Karpas-422 (cell line): ENCODE results near the gene ZNG1B. TPM values are rescaled to one million over a fixed set of nuclear protein-coding genes. Genes with fewer than 3 reads are reported as not detected.
"Not testable (repeated sequence)": the region's sequence is repeated elsewhere in the genome, so short reads cannot be mapped to it uniquely, and the experiment has no call there.

Experiments
- DNase-seq: peaks from one replicate; pipeline ENCODE4 v3.0.0-alpha.2; 2015
- H2AFZ ChIP-seq: fragments of 200-600 bp; sonication (generic); 2 replicates; pipeline ENCODE4 v1.6.1; 2014; ENCODE audit warnings: antibody characterized with exemption, low read length, mixed read lengths
- H3K27ac ChIP-seq: fragments of 200-600 bp; sonication (generic); 2 replicates; pipeline ENCODE4 v1.5.1; 2014; ENCODE audit warnings: mild to moderate bottlenecking, low read length, moderate library complexity
- H3K27me3 ChIP-seq: fragments of 200-600 bp; sonication (generic); 2 replicates; pipeline ENCODE4 v1.6.1; 2014; ENCODE audit warnings: low read length, mixed read lengths
- H3K36me3 ChIP-seq: fragments of 200-600 bp; sonication (generic); 2 replicates; pipeline ENCODE4 v1.6.1; 2014; ENCODE audit warnings: low read length, mixed read lengths; ENCODE audit not compliant: insufficient read depth
- H3K4me1 ChIP-seq: fragments of 200-600 bp; sonication (generic); 2 replicates; pipeline ENCODE4 v1.6.1; 2014; ENCODE audit warnings: mild to moderate bottlenecking, low read length, mixed read lengths
- H3K4me2 ChIP-seq: fragments of 200-600 bp; sonication (generic); 2 replicates; pipeline ENCODE4 v1.6.1; 2014; ENCODE audit warnings: low read length, low read depth, mild to moderate bottlenecking; ENCODE audit not compliant: poor library complexity, severe bottlenecking
- H3K4me3 ChIP-seq: fragments of 200-600 bp; sonication (generic); 2 replicates; pipeline ENCODE4 v1.5.1; 2014; ENCODE audit warnings: mild to moderate bottlenecking, antibody characterized with exemption, low read length, mixed read lengths
- H3K79me2 ChIP-seq: fragments of 200-600 bp; sonication (generic); 2 replicates; pipeline ENCODE4 v1.6.1; 2014; ENCODE audit warnings: mild to moderate bottlenecking, low read length, mixed read lengths
- H3K9ac ChIP-seq: fragments of 200-600 bp; sonication (generic); 2 replicates; pipeline ENCODE4 v1.6.0; 2014; ENCODE audit warnings: low read length
- H3K9me2 ChIP-seq: fragments of 200-600 bp; sonication (generic), shearing (Covaris generic); replicated peaks from 2 replicates; pipeline ENCODE4 v1.6.0; 2014; ENCODE audit warnings: mild to moderate bottlenecking, low read length, moderate library complexity; ENCODE audit not compliant: insufficient read depth
- H3K9me3 ChIP-seq: fragments of 300-700, 200-600 bp; sonication (generic); 2 replicates; pipeline ENCODE4 v1.6.1; 2014; ENCODE audit warnings: low read length, mixed read lengths
- H4K20me1 ChIP-seq: fragments of 200-600 bp; sonication (generic); 2 replicates; pipeline ENCODE4 v1.6.1; 2014; ENCODE audit warnings: mild to moderate bottlenecking, antibody characterized with exemption, low read length, low read depth; ENCODE audit not compliant: insufficient read depth
- total RNA-seq: library from RNA; depleted of rRNA; stranded (reverse); fragments of >200 nt; shearing (Covaris generic); gene quantifications from 2 replicates; pipeline ENCODE4 v1.2.3, GENCODE V29; 2014; ENCODE audit warnings: low replicate concordance; rRNA removed

Gene ZNG1B
- total RNA-seq: 41.8 and 58.4 TPM in 2 replicates

GRCh38 chr2:113437508-113438465 is at the start of gene ZNG1B:
TSS of gene ZNG1B (plus strand) at chr2:113437691. CDS start at chr2:113437869, 178 bp downstream.
- DNase-seq: peak; percentile 41
- H2AFZ ChIP-seq, H3K27me3 ChIP-seq, H3K27ac ChIP-seq, H3K36me3 ChIP-seq, H3K79me2 ChIP-seq, H3K9me3 ChIP-seq, H3K4me1 ChIP-seq, H4K20me1 ChIP-seq, H3K9me2 ChIP-seq: not testable (repeated sequence)
- peak within 1 kb of the TSS; percentile 72 for H3K4me3 ChIP-seq
- peak within 1 kb of the TSS; percentile 68 for H3K4me2 ChIP-seq
- peak within 1 kb of the TSS; percentile 67 for H3K9ac ChIP-seq

- H3K4me1 ChIP-seq: peaks cover 13% of the 10 kb centered on the region
- no peaks in the 10 kb centered on the region for H3K79me2 ChIP-seq
- H4K20me1 ChIP-seq: no peaks in the 10 kb centered on the region
- H3K9ac ChIP-seq: peak overlapping the region; percentile 56
- H2AFZ ChIP-seq: peak overlapping the region; percentile 80
- no peaks in the 10 kb centered on the region for H3K36me3 ChIP-seq
- H3K27ac ChIP-seq: peak overlapping the region; percentile 87
- no peaks in the 10 kb centered on the region for H3K9me2 ChIP-seq
- H3K4me2 ChIP-seq: peak overlapping the region; percentile 63
- H3K27me3 ChIP-seq: no peaks in the 10 kb centered on the region
- H3K9me3 ChIP-seq: no peaks in the 10 kb centered on the region
- DNase-seq: peak; percentile 94
- peak overlapping the region; percentile 49 for H3K4me3 ChIP-seq
These were observed 47.2 kb upstream of the ZNG1B start for GRCh38 chr2:113390124-113390849.

- H3K4me1 ChIP-seq: peaks cover 13% of the 10 kb centered on the region
- no peaks in the 10 kb centered on the region for H3K27me3 ChIP-seq
- H3K4me2 ChIP-seq: peak overlapping the region; percentile 63
- H3K9me3 ChIP-seq: no peaks in the 10 kb centered on the region
- H3K27ac ChIP-seq: peak overlapping the region; percentile 87
- H3K9ac ChIP-seq: peak overlapping the region; percentile 56; the same call in 1 of the 2 replicates
- no peaks in the 10 kb centered on the region for H3K36me3 ChIP-seq
- H3K4me3 ChIP-seq: peak overlapping the region; percentile 49; the same call in 1 of the 2 replicates
- no peaks in the 10 kb centered on the region for H3K79me2 ChIP-seq
- DNase-seq: peak; percentile 44
- H4K20me1 ChIP-seq: no peaks in the 10 kb centered on the region
- peak overlapping the region; percentile 80; the same call in 1 of the 2 replicates for H2AFZ ChIP-seq
- H3K9me2 ChIP-seq: no peaks in the 10 kb centered on the region
These were observed 46.4 kb upstream of the ZNG1B start for GRCh38 chr2:113391073-113391472.

GRCh38 chr2:113406114-113406513 is 31.4 kb upstream of the ZNG1B start:
- H3K27me3 ChIP-seq: no peaks in the 10 kb centered on the region
- no peaks in the 10 kb centered on the region for H4K20me1 ChIP-seq
- H3K27ac ChIP-seq: peak overlapping the region; percentile 69
- no peaks in the 10 kb centered on the region for H3K9me2 ChIP-seq
- peak overlapping the region; percentile 47 for H3K4me3 ChIP-seq
- DNase-seq: peak; percentile 71
- peak overlapping the region; percentile 82 for H3K4me2 ChIP-seq
- H2AFZ ChIP-seq: no peak overlapping the region
- peak overlapping the region; percentile 61 for H3K9ac ChIP-seq
- no peaks in the 10 kb centered on the region for H3K79me2 ChIP-seq
- H3K4me1 ChIP-seq: peaks cover 33% of the 10 kb centered on the region
- H3K9me3 ChIP-seq: no peaks in the 10 kb centered on the region
- no peaks in the 10 kb centered on the region for H3K36me3 ChIP-seq

GRCh38 chr2:113407446-113408099 is 29.9 kb upstream of the ZNG1B start:
- no peaks in the 10 kb centered on the region for H3K9me3 ChIP-seq
- H3K27me3 ChIP-seq: no peaks in the 10 kb centered on the region
- no peak overlapping the region for H3K27ac ChIP-seq
- H3K4me3 ChIP-seq: no peak overlapping the region
- H3K9me2 ChIP-seq: no peaks in the 10 kb centered on the region
- H3K4me1 ChIP-seq: peaks cover 33% of the 10 kb centered on the region
- no peak overlapping the region for H3K4me2 ChIP-seq
- no peak overlapping the region for H2AFZ ChIP-seq
- no peaks in the 10 kb centered on the region for H3K36me3 ChIP-seq
- H3K79me2 ChIP-seq: no peaks in the 10 kb centered on the region
- no peaks in the 10 kb centered on the region for H4K20me1 ChIP-seq
- no peak for DNase-seq
- H3K9ac ChIP-seq: no peak overlapping the region

- peaks cover 11% of the 10 kb centered on the region for H3K4me1 ChIP-seq
- H2AFZ ChIP-seq, H3K36me3 ChIP-seq, H4K20me1 ChIP-seq, H3K9me2 ChIP-seq, H3K9ac ChIP-seq, H3K27ac ChIP-seq, H3K79me2 ChIP-seq, H3K4me2 ChIP-seq, H3K27me3 ChIP-seq, DNase-seq, H3K4me3 ChIP-seq, H3K9me3 ChIP-seq: not testable (repeated sequence)
These were observed 25.7 kb upstream of the ZNG1B start for GRCh38 chr2:113411725-113412352.

GRCh38 chr2:113412774-113413173 is 24.7 kb upstream of the ZNG1B start:
- not testable (repeated sequence) for H3K27ac ChIP-seq, DNase-seq, H3K79me2 ChIP-seq, H3K9me2 ChIP-seq, H3K4me2 ChIP-seq, H3K9ac ChIP-seq, H4K20me1 ChIP-seq, H3K4me1 ChIP-seq, H3K9me3 ChIP-seq, H3K4me3 ChIP-seq, H3K27me3 ChIP-seq, H2AFZ ChIP-seq, H3K36me3 ChIP-seq
